Erythroblast (primary cell): ENCODE measurements around the gene SGTB.

Experiments
- DNase-seq, 2 experiments: peaks; one replicate each; lab custom pipeline; 2025; lab: John Stamatoyannopoulos, UW
- GATA1 ChIP-seq: IDR thresholded peaks from 2 replicates; pipeline ENCODE4 v1.6.1; 2011; ENCODE audit warnings: low read depth, mild to moderate bottlenecking, control low read depth, low read length, moderate library complexity
- POLR2A ChIP-seq: IDR thresholded peaks from 2 replicates; pipeline ENCODE4 v1.6.1; 2011; ENCODE audit warnings: mild to moderate bottlenecking, low read length

The SGTB gene, protein sequence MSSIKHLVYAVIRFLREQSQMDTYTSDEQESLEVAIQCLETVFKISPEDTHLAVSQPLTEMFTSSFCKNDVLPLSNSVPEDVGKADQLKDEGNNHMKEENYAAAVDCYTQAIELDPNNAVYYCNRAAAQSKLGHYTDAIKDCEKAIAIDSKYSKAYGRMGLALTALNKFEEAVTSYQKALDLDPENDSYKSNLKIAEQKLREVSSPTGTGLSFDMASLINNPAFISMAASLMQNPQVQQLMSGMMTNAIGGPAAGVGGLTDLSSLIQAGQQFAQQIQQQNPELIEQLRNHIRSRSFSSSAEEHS

DNA sequence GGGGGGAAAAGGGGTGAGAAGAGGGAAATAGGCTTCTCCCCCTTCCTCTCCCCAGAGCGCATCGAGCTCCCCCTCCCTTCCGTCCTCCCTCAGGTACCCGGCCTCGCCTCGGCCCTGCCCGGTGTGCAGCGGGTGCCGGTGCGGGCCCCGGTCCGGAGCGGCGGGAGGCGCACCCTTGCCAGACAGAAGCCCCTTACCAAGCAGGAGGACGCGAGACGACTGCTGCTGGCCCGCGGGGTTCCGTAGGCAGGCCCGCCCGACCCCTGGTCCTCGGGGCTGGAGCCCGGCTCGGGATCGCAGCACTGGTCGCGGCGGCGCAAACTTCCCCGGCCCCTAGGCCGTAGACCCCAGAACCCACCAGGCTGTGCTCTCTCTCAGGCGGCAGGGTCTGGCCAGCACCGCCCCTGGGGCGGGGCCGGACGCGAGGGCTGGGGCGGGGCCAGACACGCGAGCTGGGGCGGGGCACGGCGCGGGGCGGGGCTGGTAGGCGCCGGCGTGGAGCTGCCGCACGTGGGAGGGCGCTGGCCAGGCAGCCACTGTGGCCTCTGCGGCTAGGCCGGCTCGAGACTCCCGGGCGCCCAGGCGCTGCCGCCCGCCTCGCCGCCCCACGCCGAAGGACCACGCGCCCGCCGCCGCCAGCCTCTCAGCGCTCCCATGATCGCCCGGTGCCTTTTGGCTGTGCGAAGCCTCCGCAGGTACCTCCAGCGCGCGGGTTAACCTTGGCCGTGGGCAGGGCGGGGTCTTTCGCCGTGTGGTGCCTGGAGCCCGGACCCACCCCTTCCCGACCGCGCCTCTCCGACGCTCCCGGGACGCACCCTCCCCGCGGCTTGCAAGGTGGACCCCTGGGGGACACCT, at the start of gene SGTB, which contains the start of gene NLN:
TSS of gene SGTB (minus strand) at position 390 of the 855 bp plus-strand sequence. CDS start 1,302 bp downstream, outside the sequence.
TSS of gene NLN (plus strand) at position 486 of the 855 bp plus-strand sequence. CDS start at position 655, 169 bp downstream.
- peak; percentile 85 to 91 for DNase-seq
- no peak for TF ChIP-seq POLR2A
- TF ChIP-seq GATA1: no peak

DNA sequence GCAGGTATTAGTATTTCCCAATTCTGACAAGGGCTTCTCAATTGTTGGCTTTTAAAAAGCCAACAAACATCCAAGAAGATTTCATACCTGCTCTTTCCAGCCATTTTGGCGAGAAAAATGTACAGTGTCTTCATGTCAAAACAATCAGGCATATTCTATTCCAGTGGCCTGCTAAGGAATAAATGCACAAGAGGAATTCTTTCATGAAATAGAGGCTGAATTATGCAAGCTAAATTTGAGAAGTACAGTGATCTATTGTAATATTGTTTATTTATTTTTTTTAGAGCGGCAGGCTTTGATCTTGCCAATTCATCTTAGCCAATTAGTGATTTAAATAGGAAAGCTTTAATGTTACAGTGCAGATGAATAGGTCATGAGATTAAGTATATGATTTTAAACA, 49.4 kb upstream of the SGTB start:
- no peak for DNase-seq
- TF ChIP-seq POLR2A (no peak), GATA1 (no peak)

DNA sequence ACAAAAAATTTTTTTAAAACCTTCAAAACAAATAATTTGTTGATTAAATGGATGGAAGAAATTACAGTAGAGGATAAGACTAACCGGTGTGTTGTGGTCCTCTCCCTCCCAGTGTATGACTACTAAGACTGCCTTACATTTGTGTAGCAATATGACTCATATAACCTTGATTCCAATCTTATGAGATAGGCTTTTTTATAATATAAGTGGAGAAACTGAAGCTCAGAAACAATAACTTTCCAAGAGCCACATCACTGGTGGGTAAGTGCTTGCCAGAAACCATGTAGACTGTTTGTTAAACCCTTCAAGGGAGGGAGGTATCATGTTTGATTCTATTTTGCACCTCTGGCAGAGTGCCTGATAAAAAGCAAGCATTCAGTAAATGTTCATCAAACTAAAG, 47.6 kb upstream of the SGTB start:
- no peak for TF ChIP-seq POLR2A
- no peak for TF ChIP-seq GATA1
- no peak for DNase-seq

DNA sequence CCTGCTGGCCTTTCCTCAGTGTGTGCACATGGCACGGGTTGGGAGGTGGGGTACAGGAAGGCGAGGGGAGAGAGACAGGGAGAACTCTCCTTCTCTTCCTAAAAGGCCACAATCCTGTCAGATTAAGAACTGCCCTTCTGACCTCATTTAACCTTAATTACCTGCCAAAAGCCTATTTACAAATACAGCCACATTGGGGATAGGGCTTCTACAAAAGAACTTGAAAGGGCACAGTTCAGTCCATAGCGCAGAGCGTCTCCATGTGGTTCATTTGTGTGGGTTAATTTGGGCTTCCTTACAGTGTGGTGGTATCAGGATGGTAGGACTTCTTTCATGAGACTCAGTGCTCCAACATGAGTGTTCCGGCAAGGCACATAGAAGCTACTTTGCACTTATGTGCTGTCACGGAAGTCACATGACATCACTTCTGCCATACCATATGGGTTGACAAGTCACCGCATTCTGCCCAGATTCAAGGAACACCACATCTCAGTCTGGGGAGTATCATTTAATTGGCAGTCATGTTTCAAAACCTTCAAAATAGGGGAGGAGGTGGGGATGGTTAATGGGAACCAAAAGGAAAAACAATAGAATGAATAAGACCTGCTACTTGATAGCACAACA, 46.9 kb upstream of the SGTB start:
- no peak for TF ChIP-seq POLR2A
- TF ChIP-seq GATA1: no peak
- no peak for DNase-seq

DNA sequence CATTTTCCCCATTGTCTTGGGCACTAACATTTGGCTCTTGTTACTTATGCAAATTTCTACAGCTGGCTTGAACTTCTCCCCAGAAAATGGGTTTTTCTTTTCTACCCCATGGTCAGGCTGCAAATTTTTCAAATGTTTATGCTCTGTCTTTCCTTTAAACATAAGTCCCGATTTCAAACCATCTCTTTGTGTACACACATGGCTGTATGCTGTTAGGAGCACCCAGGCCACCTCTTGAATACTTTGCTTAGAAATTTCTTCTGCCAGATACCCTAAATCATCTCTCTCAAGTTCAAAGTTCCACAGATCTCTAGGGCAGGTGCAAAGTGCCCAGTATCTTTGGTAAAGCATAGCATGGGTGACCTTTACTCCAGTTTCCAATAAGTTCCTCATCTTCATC, 45.7 kb upstream of the SGTB start:
- TF ChIP-seq POLR2A: no peak
- TF ChIP-seq GATA1: no peak

DNA sequence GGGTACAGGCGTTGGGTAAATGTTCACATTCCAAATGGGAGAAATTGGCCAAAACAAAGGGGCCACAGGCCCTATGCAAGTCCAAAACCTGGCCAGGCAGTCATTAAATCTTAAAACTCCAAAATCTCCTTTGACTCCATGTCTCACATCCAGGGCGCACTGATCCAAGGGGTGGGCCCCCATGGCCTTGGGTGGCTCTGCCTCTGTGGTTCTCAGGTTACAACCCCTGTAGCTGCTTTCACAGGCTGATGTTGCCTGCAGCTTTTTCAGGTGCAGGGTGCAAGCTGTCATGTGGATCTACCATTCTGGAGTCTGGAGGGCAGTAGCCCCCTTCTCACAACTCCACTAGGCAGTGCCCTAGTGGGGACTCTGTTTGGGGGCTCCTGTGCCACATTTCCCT, 44.9 kb upstream of the SGTB start:
- DNase-seq: no peak
- TF ChIP-seq GATA1 (no peak), POLR2A (no peak)

More for the DNA sequence above, 45.7 kb upstream of the SGTB start:
- no peak for DNase-seq

DNA sequence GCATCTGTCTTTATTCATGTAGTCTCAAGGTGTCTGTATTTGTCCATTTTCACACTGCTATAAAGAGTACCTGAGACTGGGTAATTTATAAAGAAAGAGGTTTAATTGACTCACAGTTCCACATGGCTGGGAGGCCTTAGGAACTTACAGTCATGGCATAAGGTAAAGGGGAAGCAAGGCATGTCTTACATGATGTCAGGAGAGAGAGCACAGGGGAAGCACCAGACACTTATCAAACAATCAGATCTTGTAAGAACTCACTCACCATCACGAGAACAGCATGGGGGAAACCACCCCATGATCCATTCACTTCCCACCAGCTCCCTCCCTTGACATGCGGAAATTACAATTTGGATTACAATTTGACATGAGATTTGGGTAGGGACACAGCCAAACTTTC, 44.3 kb upstream of the SGTB start:
- TF ChIP-seq GATA1 (no peak), POLR2A (no peak)
- DNase-seq: no peak

DNA sequence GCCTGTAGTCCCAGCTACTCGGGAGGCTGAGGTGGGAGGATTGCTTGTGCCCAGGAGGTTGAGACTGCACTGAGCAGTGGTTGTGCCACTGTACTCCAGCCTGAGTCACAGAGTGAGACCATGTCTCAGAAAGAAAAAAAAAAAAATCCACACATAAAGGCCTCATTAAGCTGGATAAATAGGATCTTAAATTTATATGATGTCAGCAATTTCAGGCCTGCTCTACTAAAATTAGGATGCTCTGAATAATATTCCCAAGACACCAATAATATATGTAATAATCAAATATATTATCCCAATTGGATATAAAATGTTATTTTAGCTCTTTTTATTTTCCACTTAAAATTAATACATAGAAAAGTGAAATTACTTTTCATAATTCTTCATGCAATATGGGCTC, 43.7 kb upstream of the SGTB start:
- TF ChIP-seq POLR2A (no peak), GATA1 (no peak)
- DNase-seq: no peak

DNA sequence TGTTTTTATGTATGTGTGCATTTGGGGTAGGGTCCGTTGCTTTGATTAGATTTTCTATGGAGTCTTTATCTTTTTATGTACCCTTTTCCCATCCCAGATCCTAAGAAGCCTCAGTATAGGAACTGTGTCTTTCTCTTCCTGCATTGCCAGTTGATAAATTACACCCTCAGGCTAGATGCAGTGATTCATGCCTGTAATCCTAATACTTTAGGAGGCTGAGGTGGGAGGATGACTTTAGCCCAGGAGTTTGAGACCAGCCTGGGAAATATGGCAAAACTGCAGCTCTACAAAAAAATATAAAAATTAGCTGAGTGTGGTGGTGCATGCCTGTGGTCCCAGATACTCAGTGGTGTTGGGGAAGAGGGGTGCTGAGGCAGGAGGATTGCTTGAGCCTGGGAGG, 40.3 kb upstream of the SGTB start:
- TF ChIP-seq GATA1: no peak
- TF ChIP-seq POLR2A: no peak
- no peak for DNase-seq

DNA sequence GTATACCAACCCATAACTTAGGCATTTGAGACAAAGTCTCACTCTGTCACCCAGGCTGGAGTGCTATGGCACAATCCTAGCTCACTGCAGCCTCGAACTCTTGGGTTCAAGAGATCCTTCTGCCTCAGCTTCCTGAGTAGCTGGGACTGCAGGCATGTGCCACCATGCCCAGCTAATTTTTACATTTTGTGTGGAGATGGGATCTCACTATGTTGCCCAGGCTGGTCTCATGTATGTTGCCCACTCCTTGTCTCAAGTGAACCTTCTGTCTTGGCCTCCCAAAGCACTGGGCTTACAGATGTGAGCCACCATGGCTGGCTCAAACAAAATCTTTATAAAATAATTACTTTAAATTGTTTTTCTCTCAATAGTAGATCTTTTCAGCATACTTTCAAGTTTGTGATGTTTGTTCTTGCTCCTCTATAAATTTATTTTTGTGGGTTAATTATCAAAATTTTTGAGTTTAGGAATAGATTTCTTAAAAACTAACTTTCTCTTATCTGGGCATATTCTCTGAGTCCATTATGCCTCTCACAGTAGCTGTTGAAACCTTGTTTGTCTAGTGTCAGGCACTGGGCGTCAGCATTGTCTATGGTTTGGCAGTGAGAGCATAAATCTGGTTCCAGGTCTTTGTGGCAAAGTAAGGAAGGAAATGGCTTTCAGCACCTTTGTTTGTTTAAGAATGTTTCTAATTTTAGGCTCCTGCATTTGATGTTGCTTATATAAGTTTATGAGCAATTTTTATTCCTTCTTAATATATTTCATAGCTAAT, 38.8 kb upstream of the SGTB start:
- TF ChIP-seq POLR2A (no peak), GATA1 (no peak)
- DNase-seq: no peak

DNA sequence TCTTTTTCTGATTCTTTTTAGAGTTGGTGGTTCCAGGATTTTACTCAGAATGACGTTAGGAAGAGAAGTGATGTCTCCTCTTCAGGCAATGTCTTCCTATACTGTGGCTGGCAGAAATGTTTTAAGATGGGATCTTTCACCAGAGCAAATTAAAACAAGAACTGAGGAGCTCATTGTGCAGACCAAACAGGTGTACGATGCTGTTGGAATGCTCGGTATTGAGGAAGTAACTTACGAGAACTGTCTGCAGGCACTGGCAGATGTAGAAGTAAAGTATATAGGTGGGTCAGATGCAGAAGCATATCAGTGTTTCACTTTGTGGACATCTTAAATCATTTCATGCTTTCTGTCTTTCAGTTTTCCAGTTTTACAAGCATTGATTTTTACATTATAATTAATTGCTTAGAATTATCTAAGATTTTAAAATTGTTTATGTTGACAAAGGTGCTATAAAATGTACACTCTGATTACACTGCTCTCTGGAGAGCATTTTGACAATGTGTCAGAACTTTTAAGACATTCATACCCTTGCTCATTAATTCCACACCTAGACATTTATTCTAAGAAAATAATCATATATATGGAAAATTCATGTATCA, 36.7 kb upstream of the SGTB start:
- TF ChIP-seq GATA1 (no peak), POLR2A (no peak)
- no peak for DNase-seq

DNA sequence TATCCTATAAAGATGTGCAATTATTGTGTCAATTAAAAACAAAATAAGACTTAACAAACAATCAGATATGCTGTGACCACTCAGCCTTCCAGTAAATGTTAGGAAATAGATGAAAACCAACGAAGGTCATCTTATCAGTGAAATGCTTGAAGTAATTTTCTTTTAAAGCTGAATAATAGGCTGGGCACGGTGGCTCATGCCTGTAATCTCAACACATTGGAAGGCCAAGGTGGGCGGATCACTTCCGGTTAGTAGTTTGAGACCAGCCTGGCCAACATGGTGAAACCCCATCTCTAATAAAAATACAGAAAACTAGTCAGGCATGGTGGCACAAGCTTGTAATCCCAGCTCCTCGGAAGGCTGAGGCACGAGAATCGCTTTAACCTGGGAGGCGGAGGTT, 31.3 kb upstream of the SGTB start:
- TF ChIP-seq GATA1: no peak
- no peak for TF ChIP-seq POLR2A
- DNase-seq: no peak

DNA sequence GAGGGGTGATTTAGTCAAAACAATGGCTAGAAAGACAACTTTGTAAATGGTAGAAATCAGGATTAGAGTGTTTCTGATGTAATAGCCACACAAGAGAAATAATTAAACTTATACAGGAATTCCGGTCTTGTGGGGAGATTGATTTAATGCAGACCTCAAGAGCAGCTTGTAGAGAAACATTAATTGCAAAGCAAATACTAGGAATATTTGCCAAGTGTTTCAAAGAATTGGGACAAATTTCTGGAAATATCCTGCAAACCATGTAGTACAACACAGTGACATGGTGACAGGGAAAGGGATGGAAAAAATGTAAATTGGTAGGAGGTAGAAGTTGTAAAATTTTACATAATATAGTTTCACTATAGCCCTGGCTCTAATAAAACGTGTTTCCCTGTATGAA, 29.0 kb upstream of the SGTB start:
- TF ChIP-seq GATA1 (no peak), POLR2A (no peak)
- no peak for DNase-seq
